CD8-positive, alpha-beta memory T cell (primary cell): Measurements from ENCODE around the gene ACBD6. TPM values are rescaled to one million over a fixed set of nuclear protein-coding genes. Genes with fewer than 3 reads are reported as not detected.
A peak's percentile ranks its signal among the peaks of the same experiment; 100 is the strongest.

Experiments
- CTCF ChIA-PET: fragments of 350-600 bp; sonication (Branson Sonifier 250); formaldehyde crosslinking; loops from one replicate; lab custom pipeline; 2021; ENCODE audit warnings: antibody characterized with exemption; lab: Charles Lee
- POLR2A ChIA-PET: fragments of 350-600 bp; sonication (Branson Sonifier 250); formaldehyde crosslinking; loops from one replicate; lab custom pipeline; 2021; ENCODE audit warnings: antibody characterized with exemption; lab: Charles Lee
- DNase-seq, 5 donors: peaks; one replicate each; pipeline versions ENCODE4 v3.0.0 to v3.0.0-alpha.2; 2020 to 2022; ENCODE audit warnings: mixed read lengths in 1 of 5
- H3K27ac ChIP-seq: one replicate; pipeline ENCODE4 v1.7.0; 2013; ENCODE audit warnings: low read depth, mild to moderate bottlenecking, low read length, moderate library complexity
- H3K27me3 ChIP-seq: 2 replicates; pipeline ENCODE4 v1.7.0; 2013; ENCODE audit warnings: low read length, mild to moderate bottlenecking; ENCODE audit not compliant: insufficient read depth, poor library complexity, severe bottlenecking
- H3K36me3 ChIP-seq: 2 replicates; pipeline ENCODE4 v1.7.0; 2013; ENCODE audit warnings: mild to moderate bottlenecking, low read length, moderate library complexity; ENCODE audit not compliant: insufficient read depth
- H3K4me1 ChIP-seq: 2 replicates; pipeline ENCODE4 v1.7.0; 2013; ENCODE audit warnings: mild to moderate bottlenecking, low read length, moderate library complexity; ENCODE audit not compliant: insufficient read depth
- H3K4me3 ChIP-seq: 2 replicates; pipeline ENCODE4 v1.7.0; 2013; ENCODE audit warnings: mild to moderate bottlenecking, low read length
- H3K9me3 ChIP-seq: 2 replicates; pipeline ENCODE4 v1.7.0; 2013; ENCODE audit warnings: mild to moderate bottlenecking, low read length
- H3K27ac Mint-ChIP-seq, 8 donors: one replicate each; pipeline ENCODE4 v1.8.0; 2020 to 2021; ENCODE audit warnings: mixed read lengths in 8 of 8, mild to moderate bottlenecking in 6 of 8, inconsistent platforms in 3 of 8, moderate library complexity in 3 of 8
- H3K27me3 Mint-ChIP-seq, 2 donors: one replicate each; pipeline ENCODE4 v1.8.0; 2020 to 2021; ENCODE audit warnings: mixed read lengths in 2 of 2, mild to moderate bottlenecking in 1 of 2, moderate library complexity in 1 of 2
- H3K36me3 Mint-ChIP-seq, 3 donors: one replicate each; pipeline ENCODE4 v1.8.0; 2020 to 2021; ENCODE audit warnings: mixed read lengths in 3 of 3, inconsistent platforms in 1 of 3, mild to moderate bottlenecking in 1 of 3
- H3K4me1 Mint-ChIP-seq, 3 donors: one replicate each; pipeline ENCODE4 v1.8.0; 2020 to 2021; ENCODE audit warnings: mixed read lengths in 3 of 3, inconsistent platforms in 1 of 3, mild to moderate bottlenecking in 1 of 3
- H3K4me3 Mint-ChIP-seq, 7 donors: one replicate each; pipeline ENCODE4 v1.8.0; 2020 to 2021; ENCODE audit warnings: mixed read lengths in 7 of 7, mild to moderate bottlenecking in 6 of 7, moderate library complexity in 4 of 7, inconsistent platforms in 2 of 7
- H3K9me3 Mint-ChIP-seq, 5 donors: one replicate each; pipeline ENCODE4 v1.8.0; 2020 to 2022; ENCODE audit warnings: mixed read lengths in 5 of 5, mild to moderate bottlenecking in 3 of 5, moderate library complexity in 2 of 5, inconsistent platforms in 1 of 5
- polyA plus RNA-seq: library from polyadenylated mRNA; unstranded; fragments of 300-500 nt; fragmentation: Illumina TruSeq; gene quantifications from one replicate; pipeline ENCODE4 v1.2.3, GENCODE V29; 2021
- total RNA-seq, 2 experiments: library from RNA; stranded (reverse); gene quantifications; one replicate each; pipeline ENCODE4 v1.2.3, GENCODE V29; 2021

Gene ACBD6
- total and polyA plus RNA-seq, 3 experiments from 2014 or later, result 33.8 to 51.4 (median 50.3) TPM

- no peak overlapping the region for H3K4me3 ChIP-seq
- no peaks in the 10 kb centered on the region for H3K9me3 ChIP-seq
- no peaks in the 10 kb centered on the region for H3K4me1 Mint-ChIP-seq
- H3K36me3 ChIP-seq, result no peaks in the 10 kb centered on the region
- H3K27me3 ChIP-seq, result no peaks in the 10 kb centered on the region
- H3K27ac ChIP-seq, result no peak overlapping the region
- no peaks in the 10 kb centered on the region for H3K27me3 Mint-ChIP-seq
- peaks cover 9 to 75% (median 26%) of the 10 kb centered on the region in 3 donors for H3K36me3 Mint-ChIP-seq
- H3K27ac Mint-ChIP-seq, result peak overlapping the region in 1 of 8 donors; percentile 47
- H3K4me3 Mint-ChIP-seq, result no peak overlapping the region
- ChIA-PET CTCF (no interaction called here), POLR2A (no interaction called here)
- no peaks in the 10 kb centered on the region for H3K9me3 Mint-ChIP-seq
- DNase-seq, result no peak
- no peaks in the 10 kb centered on the region for H3K4me1 ChIP-seq
Measured at GRCh38 chr1:180278596-180279395, 223.6 kb downstream of the ACBD6 start.

GRCh38 chr1:180278194-180278515 is 224.2 kb downstream of the ACBD6 start:
- Mint-ChIP-seq H3K4me3 (no peak overlapping the region), H3K27me3 (no peaks in the 10 kb centered on the region), H3K36me3 (peaks cover 9 to 77% (median 26%) of the 10 kb centered on the region in 3 donors), H3K27ac (no peak overlapping the region), H3K9me3 (no peaks in the 10 kb centered on the region), H3K4me1 (no peaks in the 10 kb centered on the region)
- no peak for DNase-seq
- no peaks in the 10 kb centered on the region for H3K4me1 ChIP-seq
- no peak overlapping the region for H3K27ac ChIP-seq
- no peaks in the 10 kb centered on the region for H3K36me3 ChIP-seq
- no peaks in the 10 kb centered on the region for H3K9me3 ChIP-seq
- POLR2A ChIA-PET, result no interaction called here
- CTCF ChIA-PET, result no interaction called here
- H3K4me3 ChIP-seq, result no peak overlapping the region
- H3K27me3 ChIP-seq, result no peaks in the 10 kb centered on the region

GRCh38 chr1:180277476-180278193 is 224.7 kb downstream of the ACBD6 start:
- ChIA-PET CTCF (no interaction called here), POLR2A (no interaction called here)
- no peak overlapping the region for H3K27ac ChIP-seq
- DNase-seq, result no peak
- H3K9me3 ChIP-seq, result no peaks in the 10 kb centered on the region
- no peak overlapping the region for H3K4me3 ChIP-seq
- H3K9me3 Mint-ChIP-seq, result no peaks in the 10 kb centered on the region
- no peaks in the 10 kb centered on the region for H3K27me3 ChIP-seq
- H3K4me3 Mint-ChIP-seq, result no peak overlapping the region
- H3K4me1 ChIP-seq, result no peaks in the 10 kb centered on the region
- H3K27ac Mint-ChIP-seq, result no peak overlapping the region
- peaks cover 9 to 77% (median 26%) of the 10 kb centered on the region in 3 donors for H3K36me3 Mint-ChIP-seq
- H3K27me3 Mint-ChIP-seq, result no peaks in the 10 kb centered on the region
- H3K4me1 Mint-ChIP-seq, result no peaks in the 10 kb centered on the region
- no peaks in the 10 kb centered on the region for H3K36me3 ChIP-seq

- ChIA-PET POLR2A (no interaction called here), CTCF (no interaction called here)
- H3K4me1 ChIP-seq, result no peaks in the 10 kb centered on the region
- Mint-ChIP-seq H3K27ac (no peak overlapping the region), H3K27me3 (peaks cover 0 to 3% of the 10 kb centered on the region in 2 donors), H3K36me3 (peaks cover 9 to 62% (median 20%) of the 10 kb centered on the region in 3 donors), H3K4me3 (no peak overlapping the region), H3K4me1 (no peaks in the 10 kb centered on the region), H3K9me3 (no peaks in the 10 kb centered on the region)
- H3K36me3 ChIP-seq, result no peaks in the 10 kb centered on the region
- H3K4me3 ChIP-seq, result no peak overlapping the region
- H3K27me3 ChIP-seq, result no peaks in the 10 kb centered on the region
- H3K9me3 ChIP-seq, result no peaks in the 10 kb centered on the region
- DNase-seq, result no peak
- no peak overlapping the region for H3K27ac ChIP-seq
Measured at GRCh38 chr1:180275726-180276125, 226.7 kb downstream of the ACBD6 start.

- Mint-ChIP-seq H3K36me3 (peaks cover 3 to 57% (median 15%) of the 10 kb centered on the region in 3 donors), H3K27me3 (peaks cover 0 to 4% of the 10 kb centered on the region in 2 donors), H3K4me1 (no peaks in the 10 kb centered on the region), H3K4me3 (no peak overlapping the region), H3K9me3 (no peaks in the 10 kb centered on the region), H3K27ac (no peak overlapping the region)
- no peak for DNase-seq
- H3K4me1 ChIP-seq, result no peaks in the 10 kb centered on the region
- ChIA-PET CTCF (no interaction called here), POLR2A (no interaction called here)
- H3K4me3 ChIP-seq, result no peak overlapping the region
- no peaks in the 10 kb centered on the region for H3K27me3 ChIP-seq
- no peaks in the 10 kb centered on the region for H3K9me3 ChIP-seq
- H3K27ac ChIP-seq, result no peak overlapping the region
- no peaks in the 10 kb centered on the region for H3K36me3 ChIP-seq
Measured at GRCh38 chr1:180274221-180274620, 228.2 kb downstream of the ACBD6 start.

- H3K36me3 ChIP-seq, result no peaks in the 10 kb centered on the region
- H3K36me3 Mint-ChIP-seq, result peaks cover 3 to 47% (median 13%) of the 10 kb centered on the region in 3 donors
- no peaks in the 10 kb centered on the region for H3K4me1 Mint-ChIP-seq
- H3K27me3 ChIP-seq, result no peaks in the 10 kb centered on the region
- H3K9me3 ChIP-seq, result no peaks in the 10 kb centered on the region
- H3K27ac Mint-ChIP-seq, result peak overlapping the region in 2 of 8 donors; percentile 30 to 64
- H3K27me3 Mint-ChIP-seq, result peaks cover 0 to 4% of the 10 kb centered on the region in 2 donors
- no peaks in the 10 kb centered on the region for H3K9me3 Mint-ChIP-seq
- POLR2A ChIA-PET, result no interaction called here
- no peak for DNase-seq
- no peak overlapping the region for H3K4me3 Mint-ChIP-seq
- no peak overlapping the region for H3K4me3 ChIP-seq
- CTCF ChIA-PET, result no interaction called here
- no peaks in the 10 kb centered on the region for H3K4me1 ChIP-seq
- H3K27ac ChIP-seq, result no peak overlapping the region
Measured at GRCh38 chr1:180273066-180273465, 229.3 kb downstream of the ACBD6 start.

GRCh38 chr1:180272395-180272794 is 230.0 kb downstream of the ACBD6 start:
- H3K4me1 ChIP-seq, result no peaks in the 10 kb centered on the region
- DNase-seq, result no peak
- H3K27ac ChIP-seq, result no peak overlapping the region
- Mint-ChIP-seq H3K36me3 (peaks cover 3 to 41% (median 8%) of the 10 kb centered on the region in 3 donors), H3K27ac (peak overlapping the region in 1 of 8 donors; percentile 23), H3K4me3 (no peak overlapping the region), H3K9me3 (no peaks in the 10 kb centered on the region), H3K4me1 (no peaks in the 10 kb centered on the region), H3K27me3 (peaks cover 0 to 4% of the 10 kb centered on the region in 2 donors)
- H3K36me3 ChIP-seq, result no peaks in the 10 kb centered on the region
- H3K4me3 ChIP-seq, result no peak overlapping the region
- no peaks in the 10 kb centered on the region for H3K27me3 ChIP-seq
- ChIA-PET POLR2A (no interaction called here), CTCF (no interaction called here)
- H3K9me3 ChIP-seq, result no peaks in the 10 kb centered on the region
